HUES6 (cell line): ENCODE results near the gene PRIM1.

ENCODE experiments used
- H3K27ac ChIP-seq: 2 replicates; pipeline ENCODE4 v1.7.0; 2013; ENCODE audit warnings: low read depth, mild to moderate bottlenecking, low read length, inconsistent platforms
- H3K27me3 ChIP-seq: 2 replicates; pipeline ENCODE4 v1.6.1; 2013; ENCODE audit warnings: low read length; ENCODE audit not compliant: control insufficient read depth, insufficient read depth
- H3K36me3 ChIP-seq: 2 replicates; pipeline ENCODE4 v1.6.1; 2013; ENCODE audit warnings: low read length; ENCODE audit not compliant: control insufficient read depth, insufficient read depth
- H3K4me1 ChIP-seq: 2 replicates; pipeline ENCODE4 v1.6.1; 2013; ENCODE audit warnings: low read length; ENCODE audit not compliant: control insufficient read depth, insufficient read depth
- H3K4me3 ChIP-seq: 2 replicates; pipeline ENCODE4 v1.5.1; 2013; ENCODE audit warnings: low read depth, low read length
- H3K9ac ChIP-seq: one replicate; pipeline ENCODE4 v1.6.1; 2013; ENCODE audit warnings: mild to moderate bottlenecking, low read length
- H3K9me3 ChIP-seq: 2 replicates; pipeline ENCODE4 v1.6.1; 2013; ENCODE audit warnings: low read depth, low read length; ENCODE audit not compliant: control insufficient read depth, insufficient read depth

The PRIM1 gene

GRCh38 chr12:56724972-56725722 is 27.0 kb downstream of the PRIM1 start, which contains the start of gene NACA:
Gene NACA, minus strand, starts transcription at chr12:56725299. Its CDS starts 778 bp downstream, at chr12:56724521.
- peaks cover 69% of the 10 kb centered on the region for H3K36me3 ChIP-seq

GRCh38 chr12:56724701-56724971 is 27.5 kb downstream of the PRIM1 start:
- Histone ChIP-seq H3K9me3 (no peaks in the 10 kb centered on the region), H3K36me3 (peaks cover 70% of the 10 kb centered on the region), H3K27me3 (no peaks in the 10 kb centered on the region), H3K9ac (peak overlapping the region; percentile 99), H3K27ac (peak overlapping the region; percentile 97), H3K4me3 (peak overlapping the region; percentile 92), H3K4me1 (peaks cover 31% of the 10 kb centered on the region)

More at GRCh38 chr12:56724972-56725722, 27.0 kb downstream of the PRIM1 start, which contains the start of gene NACA:
- Histone ChIP-seq H3K27me3 (no peaks in the 10 kb centered on the region), H3K27ac (peak within 1 kb of the TSS; percentile 97), H3K4me1 (peaks cover 31% of the 10 kb centered on the region), H3K9me3 (no peaks in the 10 kb centered on the region), H3K9ac (peak within 1 kb of the TSS; percentile 99), H3K4me3 (peak within 1 kb of the TSS; percentile 92)

GRCh38 chr12:56723889-56724700 is 28.0 kb downstream of the PRIM1 start:
- H3K27me3 ChIP-seq = no peaks in the 10 kb centered on the region
- H3K9me3 ChIP-seq = no peaks in the 10 kb centered on the region
- peak overlapping the region; percentile 92 for H3K4me3 ChIP-seq
- peaks cover 71% of the 10 kb centered on the region for H3K36me3 ChIP-seq
- H3K27ac ChIP-seq = peak overlapping the region; percentile 97
- H3K4me1 ChIP-seq = peaks cover 31% of the 10 kb centered on the region
- H3K9ac ChIP-seq = peak overlapping the region; percentile 99

- Histone ChIP-seq H3K9me3 (no peaks in the 10 kb centered on the region), H3K27me3 (no peaks in the 10 kb centered on the region), H3K4me3 (peak overlapping the region; percentile 92), H3K27ac (peak overlapping the region; percentile 97; the same call in 1 of the 2 replicates), H3K9ac (peak overlapping the region; percentile 99), H3K4me1 (peaks cover 31% of the 10 kb centered on the region), H3K36me3 (peaks cover 69% of the 10 kb centered on the region)
These were observed 28.8 kb downstream of the PRIM1 start for GRCh38 chr12:56723352-56723751.

- Histone ChIP-seq H3K9ac (no peak overlapping the region), H3K9me3 (no peaks in the 10 kb centered on the region), H3K36me3 (peaks cover 67% of the 10 kb centered on the region), H3K27me3 (no peaks in the 10 kb centered on the region), H3K4me3 (peak overlapping the region; percentile 92), H3K27ac (no peak overlapping the region), H3K4me1 (peaks cover 31% of the 10 kb centered on the region)
These were observed 29.3 kb downstream of the PRIM1 start for GRCh38 chr12:56722832-56723231.

GRCh38 chr12:56721721-56722120 is 30.4 kb downstream of the PRIM1 start:
- H3K4me1 ChIP-seq = peaks cover 31% of the 10 kb centered on the region
- no peak overlapping the region for H3K27ac ChIP-seq
- peaks cover 62% of the 10 kb centered on the region for H3K36me3 ChIP-seq
- no peaks in the 10 kb centered on the region for H3K9me3 ChIP-seq
- peak overlapping the region; percentile 92 for H3K4me3 ChIP-seq
- H3K9ac ChIP-seq = no peak overlapping the region
- no peaks in the 10 kb centered on the region for H3K27me3 ChIP-seq

GRCh38 chr12:56721216-56721615 is 30.9 kb downstream of the PRIM1 start:
- Histone ChIP-seq H3K27ac (no peak overlapping the region), H3K36me3 (peaks cover 67% of the 10 kb centered on the region), H3K27me3 (no peaks in the 10 kb centered on the region), H3K4me1 (peaks cover 35% of the 10 kb centered on the region), H3K4me3 (peak overlapping the region; percentile 92), H3K9ac (no peak overlapping the region), H3K9me3 (no peaks in the 10 kb centered on the region)

GRCh38 chr12:56720731-56721151 is 31.4 kb downstream of the PRIM1 start:
- H3K4me1 ChIP-seq = peaks cover 37% of the 10 kb centered on the region
- peak overlapping the region; percentile 92; the same call in 1 of the 2 replicates for H3K4me3 ChIP-seq
- no peaks in the 10 kb centered on the region for H3K27me3 ChIP-seq
- peaks cover 72% of the 10 kb centered on the region for H3K36me3 ChIP-seq
- no peaks in the 10 kb centered on the region for H3K9me3 ChIP-seq
- no peak overlapping the region for H3K9ac ChIP-seq
- H3K27ac ChIP-seq = no peak overlapping the region

- H3K9me3 ChIP-seq = no peaks in the 10 kb centered on the region
- no peaks in the 10 kb centered on the region for H3K27me3 ChIP-seq
- H3K9ac ChIP-seq = no peak overlapping the region
- no peak overlapping the region for H3K4me3 ChIP-seq
- H3K27ac ChIP-seq = no peak overlapping the region
- H3K4me1 ChIP-seq = peaks cover 37% of the 10 kb centered on the region
- peaks cover 83% of the 10 kb centered on the region for H3K36me3 ChIP-seq
These were observed 33.1 kb downstream of the PRIM1 start for GRCh38 chr12:56719056-56719455.

GRCh38 chr12:56718636-56719035 is 33.5 kb downstream of the PRIM1 start:
- peaks cover 34% of the 10 kb centered on the region for H3K4me1 ChIP-seq
- no peaks in the 10 kb centered on the region for H3K9me3 ChIP-seq
- no peaks in the 10 kb centered on the region for H3K27me3 ChIP-seq
- H3K27ac ChIP-seq = no peak overlapping the region
- no peak overlapping the region for H3K9ac ChIP-seq
- H3K4me3 ChIP-seq = no peak overlapping the region
- H3K36me3 ChIP-seq = peaks cover 83% of the 10 kb centered on the region

GRCh38 chr12:56718149-56718548 is 34.0 kb downstream of the PRIM1 start:
- H3K36me3 ChIP-seq = peaks cover 83% of the 10 kb centered on the region
- H3K4me1 ChIP-seq = peaks cover 33% of the 10 kb centered on the region

More at GRCh38 chr12:56718149-56718548, 34.0 kb downstream of the PRIM1 start:
- Histone ChIP-seq H3K9ac (no peak overlapping the region), H3K27ac (no peak overlapping the region), H3K4me3 (no peak overlapping the region), H3K9me3 (no peaks in the 10 kb centered on the region), H3K27me3 (no peaks in the 10 kb centered on the region)
